ENCODE results near the gene DTNBP1. TPM values are rescaled to one million over a fixed set of nuclear protein-coding genes. Genes with fewer than 3 reads are reported as not detected.

The DTNBP1 gene
- total and polyA plus RNA-seq, 2 of the 8 experiments (the other 6 are each of a cell fraction or from before 2014, with no cell fraction given): 13.5 to 22.1 TPM

DNA sequence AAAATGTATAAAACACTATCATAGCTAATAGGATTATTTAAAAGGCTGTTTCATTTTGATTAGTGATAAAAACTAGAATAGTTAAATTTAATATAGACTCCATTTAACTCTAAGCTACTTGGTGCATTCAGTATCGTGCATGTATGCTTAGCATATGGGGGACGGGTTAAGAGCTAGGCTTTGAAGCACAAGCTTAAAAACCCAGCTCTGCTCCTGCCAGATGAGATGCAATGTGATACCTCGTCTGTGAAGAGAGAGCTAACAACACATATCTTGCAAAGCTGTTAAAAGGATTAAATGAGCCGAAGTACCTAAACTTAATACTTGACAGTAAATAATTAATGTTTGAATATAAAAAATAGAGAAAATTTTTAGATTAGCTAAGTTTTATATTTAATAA is 42.2 kb downstream of the DTNBP1 start:
- H3K27me3 ChIP-seq (replicated peaks in 1 of 4; ENCODE audit: control insufficient read depth in 3 of 4, extremely low read depth in 1 of 4, insufficient read depth in 3 of 4, low read length in 3 of 4): no peaks in the 10 kb centered on the region
- no peaks in the 10 kb centered on the region for H3K23me2 ChIP-seq (ENCODE audit: low read depth, low read length)
- no peaks in the 10 kb centered on the region for H3K79me1 ChIP-seq (ENCODE audit: low read depth, low read length)
- H4K20me1 ChIP-seq (replicated peaks in 1 of 2; ENCODE audit: control insufficient read depth in 1 of 2, insufficient read depth in 2 of 2, low read length in 2 of 2): peaks cover 2 to 4% of the 10 kb centered on the region in 2 experiments
- H4K5ac ChIP-seq (ENCODE audit: insufficient read length, low read depth, low read length): no peak overlapping the region
- CTCF ChIA-PET (ENCODE audit: partially characterized antibody): interaction anchor here (0.8 to 6.1 kb wide), 5 partner anchors 11 to 128 kb away, joined by 3 to 36 read pairs (median 3); no protein-coding TSS in a partner anchor
- no peak overlapping the region for H4K91ac ChIP-seq (replicated peaks; ENCODE audit: insufficient read length, low read length)
- TF ChIP-seq TEAD4 (IDR thresholded peaks at IDR 0.05; ENCODE audit: low read depth, low read length): no peak
- no peak for TF ChIP-seq GTF2F1 (IDR thresholded peaks at IDR 0.05; ENCODE audit: borderline replicate concordance, low read depth, low read length)
- TF ChIP-seq, protein P1, sequence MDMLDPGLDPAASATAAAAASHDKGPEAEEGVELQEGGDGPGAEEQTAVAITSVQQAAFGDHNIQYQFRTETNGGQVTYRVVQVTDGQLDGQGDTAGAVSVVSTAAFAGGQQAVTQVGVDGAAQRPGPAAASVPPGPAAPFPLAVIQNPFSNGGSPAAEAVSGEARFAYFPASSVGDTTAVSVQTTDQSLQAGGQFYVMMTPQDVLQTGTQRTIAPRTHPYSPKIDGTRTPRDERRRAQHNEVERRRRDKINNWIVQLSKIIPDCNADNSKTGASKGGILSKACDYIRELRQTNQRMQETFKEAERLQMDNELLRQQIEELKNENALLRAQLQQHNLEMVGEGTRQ (IDR thresholded peaks at IDR 0.05; ENCODE audit: low read length): no peak
- TF ChIP-seq RBBP5 (IDR thresholded peaks at IDR 0.05; ENCODE audit: borderline replicate concordance, low read depth, low read length): no peak
- no peak for TF ChIP-seq NANOG (IDR thresholded peaks at IDR 0.05; ENCODE audit: insufficient read depth, low read depth, low read length, poor library complexity, severe bottlenecking)
- TF ChIP-seq, protein P2, sequence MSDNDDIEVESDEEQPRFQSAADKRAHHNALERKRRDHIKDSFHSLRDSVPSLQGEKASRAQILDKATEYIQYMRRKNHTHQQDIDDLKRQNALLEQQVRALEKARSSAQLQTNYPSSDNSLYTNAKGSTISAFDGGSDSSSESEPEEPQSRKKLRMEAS (IDR thresholded peaks at IDR 0.05): no peak
- no peak overlapping the region for H2BK120ac ChIP-seq (replicated peaks; ENCODE audit: low read depth, low read length)
- H3K79me2 ChIP-seq (ENCODE audit: control insufficient read depth in 1 of 2, insufficient read depth in 2 of 2, low read length in 2 of 2): 0 out of 4 replicates have a peak, but pooled peaks cover 0 to 9% of the 10 kb centered on the region in 2 experiments
- no peak overlapping the region for H3K4ac ChIP-seq (replicated peaks; ENCODE audit: insufficient read length, low read depth, low read length)
- H3K18ac ChIP-seq (ENCODE audit: extremely low read depth, low read length): no peak overlapping the region
- H4K8ac ChIP-seq (ENCODE audit: extremely low read depth, insufficient read depth, low read length): no peak overlapping the region
- H2BK20ac ChIP-seq (ENCODE audit: low read length): no peak overlapping the region
- H2BK5ac ChIP-seq (ENCODE audit: low read depth, low read length): no peak overlapping the region
- no peak overlapping the region for H3K14ac ChIP-seq (ENCODE audit: insufficient read length)
- no peak overlapping the region for H3K23ac ChIP-seq (ENCODE audit: insufficient read length)
- no peak overlapping the region for H2AFZ ChIP-seq (ENCODE audit: low read length)
- DNase-seq (ENCODE audit: low read depth in 1 of 2, low spot score in 2 of 2) (no peak), FAIRE-seq (no peak)
- no peak overlapping the region for H3K56ac ChIP-seq (replicated peaks; ENCODE audit: insufficient read length, low read depth, low read length)
- 74% methylated on average over 4 of the region's 4 CpGs; no CpG with 5 or more reads in 1 of the 2 experiments for WGBS, 2 experiments (ENCODE audit: extremely low coverage in 1 of 2, insufficient coverage in 1 of 2, insufficient read length in 1 of 2, insufficient replicate concordance in 2 of 2, low coverage in 1 of 2, low lambda C conversion rate in 2 of 2, missing lambda C conversion rate in 1 of 2)
- no peak overlapping the region for H3K4me2 ChIP-seq (ENCODE audit: insufficient read depth in 1 of 2, low read depth in 2 of 2, low read length in 2 of 2)
- no peak overlapping the region for H2BK12ac ChIP-seq (ENCODE audit: low read depth, low read length)
- H3K4me3 ChIP-seq (ENCODE audit: extremely low read depth in 1 of 4, insufficient read depth in 2 of 4, low read depth in 3 of 4, low read length in 4 of 4): no peak overlapping the region
- no peak overlapping the region for H3K27ac ChIP-seq (ENCODE audit: low read depth, low read length)
- no peaks in the 10 kb centered on the region; a peak in 1 of 8 replicates for H3K36me3 ChIP-seq (ENCODE audit: control insufficient read depth in 2 of 4, insufficient read depth in 4 of 4, low read length in 3 of 4)
- H3K9ac ChIP-seq (replicated peaks in 1 of 4; ENCODE audit: extremely low read depth in 1 of 4, low read depth in 3 of 4, low read length in 3 of 4): no peak overlapping the region
- no peak overlapping the region for H2BK15ac ChIP-seq (ENCODE audit: low read length)
- no peak overlapping the region for H2AK5ac ChIP-seq (ENCODE audit: low read depth, low read length)
- H3K9me3 ChIP-seq (ENCODE audit: insufficient read depth in 2 of 2, low read depth in 1 of 2, low read length in 1 of 2): no peaks in the 10 kb centered on the region
- peaks cover 3 to 12% (median 6%) of the 10 kb centered on the region in 4 experiments; a peak in 6 of 7 replicates for H3K4me1 ChIP-seq (replicated peaks in 1 of 4; ENCODE audit: control insufficient read depth in 3 of 4, insufficient read depth in 4 of 4, low read length in 3 of 4)
- POLR2A ChIA-PET (ENCODE audit: partially characterized antibody): no interaction called here
